H9 (cell line): Measurements from ENCODE around the gene GRM5. TPM values are rescaled to one million over a fixed set of nuclear protein-coding genes. Genes with fewer than 3 reads are reported as not detected.

Experiments
- DNase-seq: peaks from one replicate; pipeline ENCODE4 v3.0.0-alpha.2; 2017
- H2AFZ ChIP-seq: one replicate; pipeline ENCODE4 v1.6.1; 2013; ENCODE audit warnings: mild to moderate bottlenecking, low read length, control low read depth, moderate library complexity
- H2AK5ac ChIP-seq: 2 replicates; pipeline ENCODE4 v1.6.1; 2013; ENCODE audit warnings: low read length, control low read depth, mixed read lengths; ENCODE audit not compliant: insufficient read length
- H2BK120ac ChIP-seq: one replicate; pipeline ENCODE4 v1.6.1; 2013; ENCODE audit warnings: low read depth, mild to moderate bottlenecking, low read length, control low read depth, inconsistent platforms; ENCODE audit not compliant: poor library complexity, severe bottlenecking
- H2BK12ac ChIP-seq: 2 replicates; pipeline ENCODE4 v1.6.1; 2013; ENCODE audit warnings: low read length, control low read depth, mixed read lengths, low read depth; ENCODE audit not compliant: insufficient read length
- H2BK15ac ChIP-seq: 2 replicates; pipeline ENCODE4 v1.6.1; 2013; ENCODE audit warnings: low read depth, low read length, control low read depth
- H2BK20ac ChIP-seq: one replicate; pipeline ENCODE4 v1.6.1; 2013; ENCODE audit warnings: low read depth, mild to moderate bottlenecking, low read length, control low read depth, inconsistent platforms; ENCODE audit not compliant: poor library complexity, severe bottlenecking
- H2BK5ac ChIP-seq: 2 replicates; pipeline ENCODE4 v1.6.1; 2013; ENCODE audit warnings: low read length, control low read depth, mixed read lengths; ENCODE audit not compliant: insufficient read length
- H3K14ac ChIP-seq: 2 replicates; pipeline ENCODE4 v1.6.1; 2013; ENCODE audit warnings: low read length, control low read depth; ENCODE audit not compliant: insufficient read depth
- H3K18ac ChIP-seq: 2 replicates; pipeline ENCODE4 v1.6.1; 2013; ENCODE audit warnings: low read depth, mild to moderate bottlenecking, mixed read lengths, low read length, control low read depth; ENCODE audit not compliant: insufficient read length
- H3K23ac ChIP-seq: 2 replicates; pipeline ENCODE4 v1.6.1; 2013; ENCODE audit warnings: low read length, control low read depth, mixed read lengths, low read depth; ENCODE audit not compliant: insufficient read length
- H3K23me2 ChIP-seq: 2 replicates; pipeline ENCODE4 v1.6.1; 2013; ENCODE audit warnings: low read depth, mild to moderate bottlenecking, mixed read lengths, low read length, control low read depth; ENCODE audit not compliant: insufficient read length, poor library complexity, severe bottlenecking
- H3K27ac ChIP-seq: 2 replicates; pipeline ENCODE4 v1.5.1; 2013; ENCODE audit warnings: low read length, control low read depth, mixed read lengths, low read depth; ENCODE audit not compliant: insufficient read length
- H3K27me3 ChIP-seq: 2 replicates; pipeline ENCODE4 v1.6.1; 2013; ENCODE audit warnings: low read length, control low read depth, inconsistent platforms; ENCODE audit not compliant: insufficient read depth
- H3K4ac ChIP-seq: 2 replicates; pipeline ENCODE4 v1.6.1; 2013; ENCODE audit warnings: low read depth, mild to moderate bottlenecking, control low read depth, inconsistent platforms, low read length, moderate library complexity
- H3K4me1 ChIP-seq: 2 replicates; pipeline ENCODE4 v1.6.1; 2013; ENCODE audit warnings: low read length, control low read depth, inconsistent platforms; ENCODE audit not compliant: insufficient read depth
- H3K4me2 ChIP-seq: 2 replicates; pipeline ENCODE4 v1.6.1; 2013; ENCODE audit warnings: low read length, control low read depth, mixed read lengths; ENCODE audit not compliant: insufficient read length, insufficient read depth
- H3K56ac ChIP-seq: 2 replicates; pipeline ENCODE4 v1.6.1; 2013; ENCODE audit warnings: low read depth, mild to moderate bottlenecking, mixed read lengths, low read length, control low read depth; ENCODE audit not compliant: insufficient read length
- H3K79me1 ChIP-seq: 2 replicates; pipeline ENCODE4 v1.6.1; 2013; ENCODE audit warnings: low read depth, mild to moderate bottlenecking, moderate library complexity, low read length, control low read depth, inconsistent platforms; ENCODE audit not compliant: insufficient read depth, poor library complexity, severe bottlenecking
- H3K79me2 ChIP-seq: 2 replicates; pipeline ENCODE4 v1.6.1; 2013; ENCODE audit warnings: low read length, control low read depth, inconsistent platforms; ENCODE audit not compliant: insufficient read depth
- H3K9ac ChIP-seq: 2 replicates; pipeline ENCODE4 v1.6.1; 2013; ENCODE audit warnings: low read length, control low read depth, mixed read lengths; ENCODE audit not compliant: insufficient read length; ENCODE audit errors: extremely low read depth
- H3K9me3 ChIP-seq: one replicate; pipeline ENCODE4 v1.6.1; 2013; ENCODE audit warnings: low read depth, low read length, inconsistent platforms; ENCODE audit not compliant: control insufficient read depth
- H3T11ph ChIP-seq: one replicate; pipeline ENCODE4 v1.6.1; 2013; ENCODE audit warnings: mild to moderate bottlenecking, low read length, control low read depth, inconsistent platforms
- H4K20me1 ChIP-seq: one replicate; pipeline ENCODE4 v1.6.1; 2013; ENCODE audit not compliant: control insufficient read depth, insufficient read length, insufficient read depth
- H4K5ac ChIP-seq: 2 replicates; pipeline ENCODE4 v1.6.1; 2013; ENCODE audit warnings: low read depth, mild to moderate bottlenecking, mixed read lengths, low read length, control low read depth; ENCODE audit not compliant: insufficient read length
- H4K8ac ChIP-seq: replicated peaks from 2 replicates; pipeline ENCODE4 v1.6.1; 2013; ENCODE audit warnings: low read length, control low read depth, mixed read lengths, low read depth; ENCODE audit not compliant: insufficient read length
- H4K91ac ChIP-seq: 2 replicates; pipeline ENCODE4 v1.6.1; 2013; ENCODE audit warnings: low read depth, mild to moderate bottlenecking, moderate library complexity, mixed read lengths, low read length, control low read depth; ENCODE audit not compliant: insufficient read length
- H3K27ac Mint-ChIP-seq, 3 experiments: 2 replicates in 2 of 3; 3 replicates in 1 of 3; pipeline ENCODE4 v1.8.0; 2020 to 2021; ENCODE audit warnings: mixed read lengths in 3 of 3, mild to moderate bottlenecking in 1 of 3, moderate library complexity in 1 of 3
- H3K27me3 Mint-ChIP-seq: 2 replicates; pipeline ENCODE4 v1.8.0; 2021; ENCODE audit warnings: low read depth, mild to moderate bottlenecking, moderate library complexity, mixed read lengths
- H3K36me3 Mint-ChIP-seq, 3 experiments: 2 replicates in 2 of 3; 3 replicates in 1 of 3; pipeline ENCODE4 v1.8.0; 2020 to 2021; ENCODE audit warnings: low read depth in 3 of 3, mixed read lengths in 3 of 3; ENCODE audit not compliant: insufficient read depth in 1 of 3
- H3K4me1 Mint-ChIP-seq, 2 experiments: 2 replicates each; pipeline ENCODE4 v1.8.0; 2020; ENCODE audit warnings: mixed read lengths in 2 of 2
- H3K4me3 Mint-ChIP-seq, 2 experiments: 2 replicates in 1 of 2; 3 replicates in 1 of 2; pipeline ENCODE4 v1.8.0; 2020 to 2021; ENCODE audit warnings: mild to moderate bottlenecking in 2 of 2, mixed read lengths in 2 of 2, moderate library complexity in 1 of 2
- H3K9me3 Mint-ChIP-seq, 2 experiments: 2 replicates in 1 of 2; 3 replicates in 1 of 2; pipeline ENCODE4 v1.8.0; 2020; ENCODE audit warnings: mild to moderate bottlenecking in 2 of 2, mixed read lengths in 2 of 2, moderate library complexity in 1 of 2
- WGBS: extraction: QIAGEN DNeasy Blood & Tissue Kit; methylation state at CpG from one replicate; pipeline ENCODE4 v1.1.7; 2013; ENCODE audit warnings: missing lambda C conversion rate, low lambda C conversion rate, mixed read lengths; ENCODE audit not compliant: insufficient read length; ENCODE audit errors: extremely low coverage; 5-methylcytosine and 5-hydroxymethylcytosine counted together
- total RNA-seq: library from RNA; stranded (reverse); gene quantifications from 2 replicates; pipeline ENCODE4 v1.2.1, GENCODE V29; 2021
- TF ChIP-seq, protein P1 (sequence below): fragments of 200-600 bp; sonication (generic); conservative IDR thresholded peaks from 3 replicates; pipeline ENCODE4 v1.8.0; 2021; ENCODE audit warnings: antibody characterized with exemption, mild to moderate bottlenecking

The GRM5 gene
- total RNA-seq, 1 experiment from 2014 or later: not detected

DNA sequence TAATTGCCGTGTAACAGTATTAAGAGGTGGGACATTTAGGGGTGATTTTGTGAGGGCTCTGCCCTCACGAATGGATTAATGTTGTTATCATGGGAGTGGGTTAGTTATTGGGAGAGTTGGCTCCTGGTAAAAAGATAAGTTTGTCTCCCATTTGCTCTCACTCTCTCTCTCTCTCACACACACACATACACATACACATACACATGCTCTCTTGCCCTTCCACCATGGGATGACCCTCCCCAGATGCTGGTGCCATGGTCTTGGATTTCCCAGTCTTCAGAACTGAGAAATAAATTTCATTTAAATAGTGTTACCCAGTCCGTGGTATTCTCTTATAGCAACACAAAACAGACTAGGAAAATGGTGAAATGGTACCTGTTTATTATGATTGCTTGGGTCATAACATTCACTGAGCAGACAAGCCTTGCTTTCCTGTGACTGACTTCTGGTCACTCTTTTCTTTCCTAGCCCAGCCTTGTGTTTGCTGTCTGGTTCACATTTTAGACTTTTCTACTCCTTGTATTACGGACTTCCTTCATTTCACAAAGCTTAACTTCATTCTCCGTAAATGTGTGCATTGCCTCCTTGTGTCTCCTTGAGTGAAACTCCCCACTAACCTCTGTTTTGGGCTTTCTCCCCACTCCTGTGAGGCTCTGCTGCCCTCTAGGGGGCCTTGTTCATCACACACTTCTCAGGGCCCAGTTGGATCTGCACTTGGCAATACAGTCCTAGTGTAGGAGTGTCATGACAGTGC is 521.7 kb downstream of the GRM5 start:
- Mint-ChIP-seq H3K27me3 (no peaks in the 10 kb centered on the region), H3K9me3 (no peaks in the 10 kb centered on the region), H3K4me1 (peaks cover 4 to 5% of the 10 kb centered on the region in 2 experiments), H3K27ac (peak overlapping the region in 2 of 3 experiments; percentile 37 to 38; a peak in 2 of 7 replicates), H3K4me3 (no peak overlapping the region), H3K36me3 (no peaks in the 10 kb centered on the region)
- Histone ChIP-seq H4K8ac (no peak overlapping the region), H2AK5ac (no peak overlapping the region), H2BK15ac (no peak overlapping the region), H2BK5ac (no peak overlapping the region), H3K27ac (no peak overlapping the region), H3K14ac (no peak overlapping the region), H3K9me3 (no peaks in the 10 kb centered on the region), H3K56ac (no peak overlapping the region), H3K23me2 (no peaks in the 10 kb centered on the region), H4K20me1 (no peaks in the 10 kb centered on the region), H3K4me1 (no peaks in the 10 kb centered on the region), H3T11ph (no peak overlapping the region), H3K79me2 (no peaks in the 10 kb centered on the region), H3K4ac (no peak overlapping the region), H2BK20ac (no peak overlapping the region), H3K18ac (no peak overlapping the region), H4K91ac (no peak overlapping the region), H3K23ac (no peak overlapping the region), H4K5ac (no peak overlapping the region), H3K27me3 (no peaks in the 10 kb centered on the region), H3K9ac (no peak overlapping the region), H2BK120ac (no peak overlapping the region), H3K4me2 (no peak overlapping the region), H3K79me1 (no peaks in the 10 kb centered on the region), H2BK12ac (no peak overlapping the region), H2AFZ (no peak overlapping the region)
- DNase-seq: peak; percentile 83
- TF ChIP-seq, protein P1, sequence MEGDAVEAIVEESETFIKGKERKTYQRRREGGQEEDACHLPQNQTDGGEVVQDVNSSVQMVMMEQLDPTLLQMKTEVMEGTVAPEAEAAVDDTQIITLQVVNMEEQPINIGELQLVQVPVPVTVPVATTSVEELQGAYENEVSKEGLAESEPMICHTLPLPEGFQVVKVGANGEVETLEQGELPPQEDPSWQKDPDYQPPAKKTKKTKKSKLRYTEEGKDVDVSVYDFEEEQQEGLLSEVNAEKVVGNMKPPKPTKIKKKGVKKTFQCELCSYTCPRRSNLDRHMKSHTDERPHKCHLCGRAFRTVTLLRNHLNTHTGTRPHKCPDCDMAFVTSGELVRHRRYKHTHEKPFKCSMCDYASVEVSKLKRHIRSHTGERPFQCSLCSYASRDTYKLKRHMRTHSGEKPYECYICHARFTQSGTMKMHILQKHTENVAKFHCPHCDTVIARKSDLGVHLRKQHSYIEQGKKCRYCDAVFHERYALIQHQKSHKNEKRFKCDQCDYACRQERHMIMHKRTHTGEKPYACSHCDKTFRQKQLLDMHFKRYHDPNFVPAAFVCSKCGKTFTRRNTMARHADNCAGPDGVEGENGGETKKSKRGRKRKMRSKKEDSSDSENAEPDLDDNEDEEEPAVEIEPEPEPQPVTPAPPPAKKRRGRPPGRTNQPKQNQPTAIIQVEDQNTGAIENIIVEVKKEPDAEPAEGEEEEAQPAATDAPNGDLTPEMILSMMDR: peak; percentile 97
- no CpG with 5 or more reads among the region's 5 CpGs for WGBS
